HG03457 (cell line): ENCODE measurements around the gene L3MBTL4.
"Not testable (repeated sequence)": the region's sequence is repeated elsewhere in the genome, so short reads cannot be mapped to it uniquely, and the experiment has no call there.

Experiments used
- ATAC-seq: cut with Tn5 transposase; IDR thresholded peaks from one replicate; pipeline ENCODE4 v1.9.1; 2021; ENCODE audit warnings: moderate number of reproducible peaks; ENCODE audit not compliant: unreplicated experiment

L3MBTL4 gene

DNA sequence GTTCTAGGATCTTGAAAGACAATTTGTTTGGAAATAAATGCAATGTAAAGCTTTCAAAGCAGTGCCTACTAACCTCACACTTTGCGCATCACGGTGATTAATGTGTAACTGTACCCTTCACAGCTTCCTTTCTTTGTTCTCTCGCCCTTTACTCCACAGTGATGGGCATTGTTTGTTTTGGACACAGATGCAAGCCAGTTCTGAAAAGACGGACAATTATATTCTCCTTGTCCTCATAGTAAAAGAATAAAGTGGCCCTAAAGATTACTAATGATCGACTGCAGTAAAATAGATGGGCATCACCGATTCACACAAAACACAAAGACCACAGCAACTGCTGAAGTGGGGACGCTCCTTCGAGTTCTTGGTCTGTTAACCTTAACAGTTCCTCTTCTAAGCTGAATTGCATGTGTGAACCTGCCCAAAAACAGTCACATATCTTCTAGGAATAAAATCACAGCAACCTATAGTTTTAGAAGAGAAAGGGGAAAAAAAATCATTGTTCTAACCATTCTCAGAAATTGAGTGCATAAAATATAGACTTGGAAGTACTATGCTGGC lies 7.7 kb downstream of the L3MBTL4 start:
- no peak for ATAC-seq

GRCh38 chr18:6406075-6406909 lies 8.4 kb downstream of the L3MBTL4 start:
- no peak for ATAC-seq

DNA sequence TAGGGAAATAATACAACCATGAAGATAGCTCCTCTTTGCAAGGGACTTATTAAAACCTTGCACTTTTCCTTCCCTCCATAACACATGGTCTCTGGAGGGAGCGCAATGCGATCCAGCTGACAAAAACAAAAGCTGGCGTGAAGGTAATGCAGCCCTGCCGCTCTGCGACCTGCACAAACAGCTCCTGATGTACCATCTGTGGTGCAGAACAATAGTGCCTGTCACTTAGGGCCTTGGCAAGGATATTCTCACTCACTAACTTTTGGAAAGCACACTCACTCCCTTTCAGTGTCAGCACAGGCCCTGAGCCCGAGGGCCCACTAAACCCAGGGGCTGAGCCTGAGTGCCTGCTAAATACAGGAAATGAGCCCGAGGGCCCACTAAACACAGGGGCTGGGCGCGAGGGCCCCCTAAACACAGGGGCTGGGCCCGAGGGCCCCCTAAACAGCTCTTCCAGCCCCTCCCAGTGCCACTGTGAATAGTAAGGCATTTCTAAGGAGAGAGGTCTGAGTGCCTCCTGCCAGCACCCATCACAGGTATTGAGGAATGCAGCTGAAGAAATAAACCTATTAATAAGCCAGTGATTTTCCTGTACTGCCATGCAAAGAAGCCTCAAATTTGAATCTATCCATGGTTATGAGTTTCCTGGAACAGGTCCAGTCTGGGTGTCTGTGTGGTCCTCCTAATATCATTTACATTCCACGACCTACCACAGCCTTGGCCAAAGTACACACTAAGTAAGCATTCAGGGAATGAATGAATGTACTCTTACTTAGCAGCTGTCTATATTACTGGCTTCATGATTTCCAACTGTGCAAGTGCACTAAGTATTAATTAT lies 9.3 kb downstream of the L3MBTL4 start:
- no peak for ATAC-seq

- ATAC-seq: no peak
These were observed 9.9 kb downstream of the L3MBTL4 start for GRCh38 chr18:6404834-6405233.

GRCh38 chr18:6401687-6402086 lies 13.0 kb downstream of the L3MBTL4 start:
- ATAC-seq: no peak

- ATAC-seq: no peak
These were observed 14.9 kb downstream of the L3MBTL4 start for GRCh38 chr18:6399776-6400175.

DNA sequence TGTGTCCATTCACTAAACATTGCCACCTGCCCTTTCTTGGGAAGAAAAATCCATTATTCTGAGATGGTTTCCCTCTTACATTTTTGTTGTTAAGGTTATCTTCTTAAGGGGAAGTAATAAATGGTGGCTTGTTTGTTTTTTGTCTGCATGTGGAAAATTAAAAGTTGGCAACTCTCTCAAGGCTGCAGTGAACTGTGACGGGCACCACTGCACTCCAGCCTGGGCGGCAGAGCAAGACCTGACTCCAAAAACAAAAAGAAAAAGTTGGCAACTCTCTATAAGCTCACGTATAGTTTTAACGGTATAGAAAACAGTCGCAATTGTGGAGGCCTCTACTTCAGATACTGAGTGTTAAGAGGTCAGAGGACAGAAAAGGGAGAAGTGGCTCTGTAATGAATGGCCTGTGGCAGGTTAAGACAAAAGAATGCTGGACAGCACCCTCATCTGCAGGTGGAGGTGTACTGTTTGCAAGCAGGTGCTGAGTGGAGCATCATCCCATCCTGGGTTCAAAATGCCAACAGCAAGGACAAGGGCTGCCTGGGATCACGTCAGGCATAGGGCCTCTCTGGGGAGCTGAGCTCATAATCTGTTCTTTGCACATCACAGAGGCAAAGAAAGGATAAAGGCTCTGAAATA lies 16.7 kb downstream of the L3MBTL4 start:
- ATAC-seq: no peak

GRCh38 chr18:6396847-6397246 lies 17.9 kb downstream of the L3MBTL4 start:
- no peak for ATAC-seq

- ATAC-seq: no peak
These were observed 18.4 kb downstream of the L3MBTL4 start for GRCh38 chr18:6396276-6396675.

GRCh38 chr18:6389005-6389404 lies 25.7 kb downstream of the L3MBTL4 start:
- ATAC-seq: no peak

GRCh38 chr18:6382963-6383362 lies 31.7 kb downstream of the L3MBTL4 start:
- no peak for ATAC-seq

- ATAC-seq: not testable (repeated sequence)
These were observed 37.2 kb downstream of the L3MBTL4 start for GRCh38 chr18:6377473-6377872.

DNA sequence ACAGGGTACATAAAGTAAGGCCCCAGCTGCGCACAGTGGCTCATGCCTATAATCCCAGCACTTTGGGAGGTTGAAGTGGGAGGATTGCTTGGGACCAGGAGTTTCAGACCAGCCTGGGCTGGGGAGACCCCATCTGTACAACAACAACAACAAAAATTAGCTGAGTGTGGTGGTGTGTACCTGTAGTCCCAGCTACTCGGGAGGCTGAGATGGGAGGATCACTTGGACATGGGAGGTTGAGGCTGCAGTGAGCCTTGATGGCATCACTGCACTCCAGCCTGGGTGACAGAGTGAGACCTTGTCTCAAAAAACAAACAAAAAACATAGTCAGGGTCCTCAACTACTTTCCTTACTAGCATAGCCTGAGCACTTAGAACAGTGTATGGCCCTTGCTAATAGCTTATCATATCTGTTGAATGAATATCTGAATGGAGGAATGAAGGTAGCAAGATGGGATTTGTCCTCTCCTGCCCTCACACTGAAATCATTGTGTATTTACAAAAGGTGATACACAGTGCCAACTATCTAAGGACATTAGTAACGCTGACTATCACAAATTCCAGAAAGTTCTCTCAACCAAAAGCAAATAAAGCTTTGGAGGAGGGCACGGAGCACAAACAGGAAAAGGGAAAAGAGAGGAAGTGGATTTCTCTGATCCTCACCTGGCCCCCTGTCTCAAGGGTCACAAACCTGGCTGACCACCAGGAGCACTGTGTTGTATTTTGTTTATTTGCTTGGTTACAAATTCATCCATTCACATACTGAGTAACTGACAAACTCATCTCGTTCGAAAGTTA lies 38.1 kb downstream of the L3MBTL4 start:
- no peak for ATAC-seq

- no peak for ATAC-seq
These were observed 39.7 kb downstream of the L3MBTL4 start for GRCh38 chr18:6374935-6375529.

GRCh38 chr18:6374340-6374739 lies 40.4 kb downstream of the L3MBTL4 start:
- ATAC-seq: no peak

DNA sequence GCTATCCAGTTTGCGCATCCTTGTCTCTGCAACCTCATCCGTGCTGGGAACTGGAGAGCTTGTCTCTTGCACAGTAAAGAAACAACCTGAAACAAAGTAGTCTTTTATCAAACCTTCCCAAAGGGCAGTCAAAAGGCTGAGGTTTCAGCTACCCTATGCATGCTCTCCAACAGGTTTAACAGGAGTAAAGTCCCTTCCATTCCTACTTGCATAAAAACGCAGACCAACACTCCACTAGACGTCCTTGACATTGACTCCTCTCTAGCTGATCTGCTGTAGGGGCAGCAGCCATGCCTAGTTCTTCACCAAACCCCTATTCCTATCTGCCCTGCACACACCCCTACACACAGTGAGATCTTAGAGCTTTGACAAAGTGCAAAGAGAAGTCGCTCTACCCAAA lies 41.5 kb downstream of the L3MBTL4 start:
- ATAC-seq: no peak

GRCh38 chr18:6370886-6371635 lies 43.6 kb downstream of the L3MBTL4 start:
- no peak for ATAC-seq

- no peak for ATAC-seq
These were observed 44.3 kb downstream of the L3MBTL4 start for GRCh38 chr18:6370410-6370809.

DNA sequence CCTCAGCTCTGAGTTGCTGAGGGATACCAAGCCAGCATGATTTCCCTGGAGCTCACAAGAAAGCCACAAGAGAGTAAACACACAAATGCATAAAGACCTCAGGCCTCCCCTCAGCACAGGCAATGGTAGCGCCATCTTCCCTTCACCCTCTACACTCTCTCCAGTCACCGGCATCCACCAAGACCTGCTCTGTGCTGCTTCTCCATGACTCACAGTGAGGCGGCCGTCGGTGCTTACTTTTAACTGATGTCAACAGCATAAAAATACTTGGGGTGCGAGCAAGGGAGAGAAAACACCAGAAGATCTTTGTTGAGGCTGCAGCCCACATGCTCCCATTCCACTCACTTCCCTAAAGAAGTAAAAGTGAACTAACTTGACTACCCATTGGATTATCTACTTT lies 46.7 kb downstream of the L3MBTL4 start:
- ATAC-seq: no peak
